A673 (cell line): ENCODE results near the gene BACH1. TPM values are rescaled to one million over a fixed set of nuclear protein-coding genes. Genes with fewer than 3 reads are reported as not detected.

ENCODE experiments used
- BruUV-seq: library from RNA; stranded (reverse); fragments of 400-500 nt; replicated peaks from 2 replicates; lab custom pipeline; 2021; lab: Mats Ljungman, UMichigan
- CTCF ChIA-PET: fragments of 300-600 bp; sonication (Branson Sonifier 250); formaldehyde crosslinking; loops from one replicate; lab custom pipeline; 2022; ENCODE audit warnings: antibody characterized with exemption; lab: Charles Lee
- POLR2A ChIA-PET: fragments of 300-600 bp; sonication (Branson Sonifier 250); formaldehyde crosslinking; loops from one replicate; lab custom pipeline; 2022; ENCODE audit warnings: antibody characterized with exemption; ENCODE audit not compliant: low non-redundant PET; lab: Charles Lee
- DNase-seq: peaks from one replicate; pipeline ENCODE4 v3.0.0-alpha.2; 2015; ENCODE audit warnings: low spot score
- H3K27ac ChIP-seq: fragments of 200-600 bp; sonication (generic); 2 replicates; pipeline ENCODE4 v1.5.1; 2016; ENCODE audit warnings: mixed run types, low read depth, mild to moderate bottlenecking, mixed read lengths, antibody characterized with exemption, low read length; ENCODE audit not compliant: poor library complexity, severe bottlenecking
- H3K27me3 ChIP-seq: fragments of 200-600 bp; sonication (generic); replicated peaks from 2 replicates; pipeline ENCODE4 v1.6.1; 2017; ENCODE audit warnings: mixed run types, low read depth, mild to moderate bottlenecking, mixed read lengths, antibody characterized with exemption, low read length; ENCODE audit not compliant: insufficient read depth, poor library complexity
- H3K36me3 ChIP-seq: fragments of 200-600 bp; sonication (generic); 2 replicates; pipeline ENCODE4 v1.6.1; 2016; ENCODE audit warnings: mixed run types, mild to moderate bottlenecking, mixed read lengths, antibody characterized with exemption, low read length; ENCODE audit not compliant: insufficient read depth, poor library complexity, severe bottlenecking
- H3K4me1 ChIP-seq: fragments of 200-600 bp; sonication (generic); 2 replicates; pipeline ENCODE4 v1.6.1; 2017; ENCODE audit warnings: mixed run types, mild to moderate bottlenecking, mixed read lengths, antibody characterized with exemption, low read length; ENCODE audit not compliant: insufficient read depth, poor library complexity, severe bottlenecking
- H3K4me3 ChIP-seq: fragments of 200-600 bp; sonication (generic); 2 replicates; pipeline ENCODE4 v1.5.1; 2016; ENCODE audit warnings: low read depth, mixed run types, mild to moderate bottlenecking, mixed read lengths, low read length; ENCODE audit not compliant: poor library complexity, severe bottlenecking
- H3K9me3 ChIP-seq: fragments of 200-600 bp; sonication (generic); 2 replicates; pipeline ENCODE4 v1.6.1; 2016; ENCODE audit warnings: mixed run types, low read depth, mild to moderate bottlenecking, mixed read lengths, antibody characterized with exemption, low read length; ENCODE audit not compliant: poor library complexity, severe bottlenecking
- EZH2 ChIP-seq: fragments of 200-600 bp; sonication (generic); IDR thresholded peaks from 2 replicates; pipeline ENCODE4 v1.6.1; 2017; ENCODE audit warnings: borderline replicate concordance, low read depth, mild to moderate bottlenecking, mixed read lengths, antibody characterized with exemption, low read length; ENCODE audit not compliant: poor library complexity, severe bottlenecking
- intact Hi-C: fragments of 100-400 bp; cut with micrococcal nuclease; formaldehyde crosslinking; loops from one replicate; pipeline ENCODE4 v1.10.0; 2022; ENCODE audit not compliant: unreplicated experiment
- total RNA-seq: library from RNA; stranded (reverse); gene quantifications from 2 replicates; pipeline ENCODE4 v1.2.3, GENCODE V29; 2021
- TF ChIP-seq, protein P1 (sequence below): fragments of 300-800, 200-600 bp; sonication (generic); conservative IDR thresholded peaks from 2 replicates; pipeline ENCODE4 v1.5.1; 2017; ENCODE audit warnings: low read depth, mild to moderate bottlenecking, antibody characterized with exemption, low read length, moderate library complexity, mixed read lengths

The BACH1 gene
- total RNA-seq, 1 experiment from 2014 or later, result 103 TPM

DNA sequence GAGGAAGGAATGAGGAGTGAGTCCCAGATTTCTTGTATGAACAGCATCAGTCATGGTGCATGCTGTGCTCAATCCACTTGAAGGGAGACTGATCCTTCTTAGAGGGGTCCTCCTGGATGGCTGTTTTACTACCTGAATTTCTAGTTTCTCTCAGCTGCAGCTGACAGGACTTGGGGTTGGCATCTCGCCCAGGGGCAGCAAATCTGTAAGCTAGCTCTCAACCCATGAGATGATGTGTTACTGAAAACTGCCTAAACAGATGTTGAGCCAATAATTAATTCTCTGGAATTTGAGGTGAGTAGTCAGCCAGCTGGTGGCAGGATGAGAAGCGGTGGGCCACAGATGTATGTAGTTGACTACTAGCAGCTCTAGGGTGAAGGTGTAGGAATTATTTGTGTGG is 19.6 kb downstream of the BACH1 start:
- Histone ChIP-seq H3K4me3 (no peak overlapping the region), H3K27me3 (no peaks in the 10 kb centered on the region), H3K36me3 (peaks cover 13% of the 10 kb centered on the region), H3K9me3 (no peaks in the 10 kb centered on the region), H3K27ac (no peak overlapping the region), H3K4me1 (peaks cover 18% of the 10 kb centered on the region)
- intact Hi-C loops, result no loop called here
- POLR2A ChIA-PET, result no interaction called here
- TF ChIP-seq, protein P1, sequence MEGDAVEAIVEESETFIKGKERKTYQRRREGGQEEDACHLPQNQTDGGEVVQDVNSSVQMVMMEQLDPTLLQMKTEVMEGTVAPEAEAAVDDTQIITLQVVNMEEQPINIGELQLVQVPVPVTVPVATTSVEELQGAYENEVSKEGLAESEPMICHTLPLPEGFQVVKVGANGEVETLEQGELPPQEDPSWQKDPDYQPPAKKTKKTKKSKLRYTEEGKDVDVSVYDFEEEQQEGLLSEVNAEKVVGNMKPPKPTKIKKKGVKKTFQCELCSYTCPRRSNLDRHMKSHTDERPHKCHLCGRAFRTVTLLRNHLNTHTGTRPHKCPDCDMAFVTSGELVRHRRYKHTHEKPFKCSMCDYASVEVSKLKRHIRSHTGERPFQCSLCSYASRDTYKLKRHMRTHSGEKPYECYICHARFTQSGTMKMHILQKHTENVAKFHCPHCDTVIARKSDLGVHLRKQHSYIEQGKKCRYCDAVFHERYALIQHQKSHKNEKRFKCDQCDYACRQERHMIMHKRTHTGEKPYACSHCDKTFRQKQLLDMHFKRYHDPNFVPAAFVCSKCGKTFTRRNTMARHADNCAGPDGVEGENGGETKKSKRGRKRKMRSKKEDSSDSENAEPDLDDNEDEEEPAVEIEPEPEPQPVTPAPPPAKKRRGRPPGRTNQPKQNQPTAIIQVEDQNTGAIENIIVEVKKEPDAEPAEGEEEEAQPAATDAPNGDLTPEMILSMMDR, result no peak
- no TSS peak for BruUV-seq
- CTCF ChIA-PET, result no interaction called here
- DNase-seq, result no peak

DNA sequence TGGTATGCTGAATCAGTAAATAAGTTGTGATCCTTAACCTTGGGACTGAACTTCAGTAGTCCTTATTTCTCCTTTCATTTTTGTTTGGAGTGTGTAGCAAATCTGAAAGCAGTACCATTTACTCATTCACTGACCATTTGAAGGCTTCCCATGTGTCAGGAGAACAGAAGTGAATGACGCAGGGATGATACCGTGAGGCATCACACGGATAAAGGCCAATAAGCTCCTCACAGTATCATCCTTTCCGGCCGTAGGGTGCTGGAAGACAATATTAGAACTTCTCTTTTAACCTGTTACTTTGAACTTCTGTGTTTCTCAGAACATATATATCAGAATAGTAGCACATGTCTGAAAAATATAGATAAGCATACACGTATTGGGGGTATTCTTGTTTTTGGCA is 21.3 kb downstream of the BACH1 start:
- H3K27me3 ChIP-seq, result no peaks in the 10 kb centered on the region
- ChIA-PET CTCF (no interaction called here), POLR2A (no interaction called here)
- peaks cover 13% of the 10 kb centered on the region for H3K36me3 ChIP-seq
- TF ChIP-seq, protein P1, result no peak
- TF ChIP-seq EZH2, result no peak
- BruUV-seq, result no TSS peak
- peaks cover 18% of the 10 kb centered on the region for H3K4me1 ChIP-seq
- no peak for DNase-seq
- no peaks in the 10 kb centered on the region for H3K9me3 ChIP-seq
- no peak overlapping the region for H3K27ac ChIP-seq
- intact Hi-C loops, result no loop called here
- no peak overlapping the region for H3K4me3 ChIP-seq

GRCh38 chr21:29321217-29321616 is 22.5 kb downstream of the BACH1 start:
- POLR2A ChIA-PET, result no interaction called here
- no peaks in the 10 kb centered on the region for H3K27me3 ChIP-seq
- BruUV-seq, result no TSS peak
- no peak for TF ChIP-seq EZH2
- TF ChIP-seq, protein P1, result no peak
- no peak for DNase-seq
- H3K36me3 ChIP-seq, result peaks cover 14% of the 10 kb centered on the region
- H3K9me3 ChIP-seq, result no peaks in the 10 kb centered on the region
- H3K27ac ChIP-seq, result no peak overlapping the region
- intact Hi-C loops, result no loop called here
- H3K4me1 ChIP-seq, result peaks cover 18% of the 10 kb centered on the region
- CTCF ChIA-PET, result no interaction called here
- no peak overlapping the region for H3K4me3 ChIP-seq
